Endothelial cell of umbilical vein (primary cell): ENCODE data around the gene TEDC2.

Experiments
- CTCF ChIP-seq, 2 donors: IDR thresholded peaks; 1 replicate in 1 of 2; 2 replicates in 1 of 2; pipeline ENCODE4 v1.5.1; 2011; ENCODE audit warnings: low read length in 2 of 2, mild to moderate bottlenecking in 2 of 2, moderate library complexity in 2 of 2, control low read depth in 1 of 2, inconsistent platforms in 1 of 2, low read depth in 1 of 2; ENCODE audit not compliant: insufficient read depth in 1 of 2; ENCODE audit errors: extremely low read depth in 1 of 2
- MAX ChIP-seq: IDR thresholded peaks from 2 replicates; pipeline ENCODE4 v1.6.1; 2011; ENCODE audit not compliant: insufficient read depth, insufficient read length
- MYC ChIP-seq: IDR thresholded peaks from one replicate; pipeline ENCODE4 v1.6.1; 2011; ENCODE audit warnings: mild to moderate bottlenecking, low read depth, low read length
- POLR2A ChIP-seq: IDR thresholded peaks from 2 replicates; pipeline ENCODE4 v1.6.1; 2012; ENCODE audit warnings: low read depth, mild to moderate bottlenecking, control low read depth, low read length

GRCh38 chr16:2512735-2513404 is 53.0 kb downstream of the TEDC2 start:
- TF ChIP-seq CTCF (IDR thresholded peaks at IDR 0.05; ENCODE audit: extremely low read depth in 1 of 2, insufficient read depth in 1 of 2, low read depth in 1 of 2, low read length in 2 of 2) (no peak), POLR2A (no peak), MAX (no peak), MYC (no peak)
